Upper lobe of left lung (tissue), 4 donors: ENCODE results near the gene KRTCAP2.

ENCODE experiments used
- POLR2A ChIP-seq, 4 donors: fragments of 450-650 bp; IDR thresholded peaks; one replicate each; pipeline ENCODE4 v1.5.1; 2016 to 2017; ENCODE audit warnings: antibody characterized with exemption in 4 of 4, mild to moderate bottlenecking in 2 of 4
- POLR2AphosphoS5 ChIP-seq, 2 donors: sonication (generic); formaldehyde crosslinking; IDR thresholded peaks; one replicate each; pipeline ENCODE4 v1.5.1; 2017; ENCODE audit warnings: antibody characterized with exemption in 2 of 2
- TF ChIP-seq, protein P1 (sequence below), 6 experiments: fragments of 450-650 bp in 4 of 6; fragments of 200-600 bp in 2 of 6; sonication (generic) in 2 of 6; IDR thresholded peaks; one replicate each; pipeline ENCODE4 v1.5.1; 2016 to 2019; ENCODE audit warnings: antibody characterized with exemption in 6 of 6

DNA sequence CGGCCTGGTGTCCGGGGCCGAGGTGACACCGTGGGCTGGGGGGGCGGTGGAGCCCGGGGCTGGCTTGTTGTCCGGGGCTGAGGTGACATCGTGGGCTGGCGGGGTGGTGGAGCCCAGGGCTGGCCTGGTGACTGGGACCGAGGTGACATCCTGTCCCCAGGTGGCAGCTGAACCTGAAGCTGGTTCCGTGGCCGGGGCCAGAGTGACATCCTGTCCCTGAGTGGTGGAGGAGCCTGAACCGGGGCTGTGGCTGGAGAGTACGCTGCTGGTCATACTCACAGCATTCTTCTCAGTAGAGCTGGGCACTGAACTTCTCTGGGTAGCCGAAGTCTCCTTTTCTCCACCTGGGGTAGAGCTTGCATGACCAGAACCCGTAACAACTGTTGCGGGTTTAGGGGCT lies 18.8 kb upstream of the KRTCAP2 start:
- TF ChIP-seq, protein P1, sequence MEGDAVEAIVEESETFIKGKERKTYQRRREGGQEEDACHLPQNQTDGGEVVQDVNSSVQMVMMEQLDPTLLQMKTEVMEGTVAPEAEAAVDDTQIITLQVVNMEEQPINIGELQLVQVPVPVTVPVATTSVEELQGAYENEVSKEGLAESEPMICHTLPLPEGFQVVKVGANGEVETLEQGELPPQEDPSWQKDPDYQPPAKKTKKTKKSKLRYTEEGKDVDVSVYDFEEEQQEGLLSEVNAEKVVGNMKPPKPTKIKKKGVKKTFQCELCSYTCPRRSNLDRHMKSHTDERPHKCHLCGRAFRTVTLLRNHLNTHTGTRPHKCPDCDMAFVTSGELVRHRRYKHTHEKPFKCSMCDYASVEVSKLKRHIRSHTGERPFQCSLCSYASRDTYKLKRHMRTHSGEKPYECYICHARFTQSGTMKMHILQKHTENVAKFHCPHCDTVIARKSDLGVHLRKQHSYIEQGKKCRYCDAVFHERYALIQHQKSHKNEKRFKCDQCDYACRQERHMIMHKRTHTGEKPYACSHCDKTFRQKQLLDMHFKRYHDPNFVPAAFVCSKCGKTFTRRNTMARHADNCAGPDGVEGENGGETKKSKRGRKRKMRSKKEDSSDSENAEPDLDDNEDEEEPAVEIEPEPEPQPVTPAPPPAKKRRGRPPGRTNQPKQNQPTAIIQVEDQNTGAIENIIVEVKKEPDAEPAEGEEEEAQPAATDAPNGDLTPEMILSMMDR (IDR thresholded peaks at IDR 0.05) = no peak
- TF ChIP-seq POLR2AphosphoS5 (IDR thresholded peaks at IDR 0.05) = no peak
- TF ChIP-seq POLR2A (IDR thresholded peaks at IDR 0.05) = peak in 1 of 4 donors; percentile 6
